ENCODE measurements around the gene ALKBH3.
A peak's percentile ranks its signal among the peaks of the same experiment; 100 is the strongest.

ALKBH3 gene

DNA sequence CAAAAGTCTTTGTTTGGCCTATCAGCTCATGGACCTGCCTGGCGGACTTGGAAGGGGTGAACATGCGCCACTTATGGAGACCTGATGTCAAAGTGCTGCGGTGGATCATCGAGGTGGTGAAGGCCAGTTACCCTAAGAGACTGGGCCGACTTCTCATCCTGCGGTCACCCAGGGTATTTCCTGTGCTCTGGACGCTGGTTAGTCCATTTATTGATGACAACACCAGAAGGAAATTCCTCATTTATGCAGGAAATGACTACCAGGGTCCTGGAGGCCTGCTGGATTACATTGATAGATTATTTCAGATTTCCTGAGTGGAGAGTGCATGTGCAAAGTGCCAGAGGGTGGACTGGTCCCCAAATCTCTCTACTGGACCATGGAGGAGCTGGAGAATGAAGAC is 17.9 kb downstream of the ALKBH3 start:
- DNase-seq, result no peak

DNA sequence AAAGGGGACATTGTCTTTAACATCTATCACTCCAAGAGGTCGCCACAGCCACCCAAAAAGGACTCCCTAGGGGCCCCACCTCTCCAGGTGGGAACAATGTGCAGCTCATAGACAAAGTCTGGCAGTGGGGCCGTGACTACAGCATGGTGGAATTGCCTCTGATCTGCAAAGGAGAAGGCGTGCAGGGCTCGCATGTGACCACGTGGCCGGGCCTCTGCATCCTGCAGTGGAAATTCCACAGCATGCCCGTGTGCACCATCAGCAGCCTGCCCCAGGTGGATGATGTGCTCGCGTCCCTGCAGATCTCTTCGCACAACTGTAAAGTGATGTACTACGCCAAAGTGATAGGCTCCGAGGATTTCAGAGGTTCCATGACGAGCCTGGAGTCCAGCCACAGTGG is 18.5 kb downstream of the ALKBH3 start:
- no peak for DNase-seq

DNA sequence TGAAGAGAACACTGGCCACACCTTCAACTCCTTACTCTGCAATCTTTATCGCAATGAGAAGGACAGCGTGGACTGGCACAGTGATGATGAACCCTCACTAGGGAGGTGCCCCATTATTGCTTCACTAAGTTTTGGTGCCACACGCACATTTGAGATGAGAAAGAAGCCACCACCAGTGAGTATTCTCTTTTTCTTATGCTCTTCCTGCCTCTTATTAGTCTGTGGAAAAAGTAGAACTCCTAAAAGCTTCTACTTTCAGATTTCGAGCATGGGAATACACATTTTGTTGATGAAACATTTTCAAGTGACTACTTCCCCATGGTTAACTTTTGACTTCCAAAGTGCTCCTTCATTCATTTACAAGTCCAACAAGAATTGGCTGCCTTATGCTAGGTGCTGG is 20.9 kb downstream of the ALKBH3 start:
- no peak for DNase-seq

DNA sequence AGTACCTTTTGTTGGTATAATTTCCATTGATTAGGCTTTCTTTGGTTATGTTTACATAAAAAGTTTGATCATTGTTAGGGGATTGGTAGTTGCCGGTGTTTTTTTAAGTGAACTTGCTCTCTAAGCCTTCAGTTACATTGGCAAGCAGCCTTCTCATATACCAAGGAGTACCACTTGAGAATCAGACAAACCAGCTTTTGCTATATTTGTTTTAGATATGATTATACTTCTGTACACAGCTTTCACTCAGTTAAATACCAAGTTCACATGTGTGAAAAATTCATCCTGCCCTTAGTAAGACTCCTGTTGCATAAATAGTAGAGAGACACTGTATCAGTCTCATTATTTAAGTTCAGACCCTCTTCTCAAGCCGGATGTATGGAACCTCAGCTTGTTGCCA is 22.4 kb downstream of the ALKBH3 start:
- DNase-seq, result no peak

DNA sequence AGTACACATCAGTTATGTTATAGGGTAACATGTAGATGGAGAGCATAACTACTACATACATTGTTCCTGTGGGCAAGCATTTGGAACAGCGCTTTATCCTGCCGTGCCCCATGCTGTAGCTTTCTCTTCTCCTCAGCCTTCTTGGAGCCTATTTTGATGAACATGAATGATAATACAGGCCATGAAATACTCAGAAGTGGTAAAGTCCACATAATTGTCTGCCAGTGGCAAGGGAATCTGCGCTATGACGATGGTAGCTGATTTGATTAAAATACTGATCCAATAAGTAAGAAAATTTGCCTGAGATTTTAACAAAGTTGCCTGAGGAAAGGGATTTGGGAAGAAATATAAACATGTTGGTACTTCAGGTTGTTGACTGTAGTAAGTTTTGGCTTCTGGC is 23.3 kb downstream of the ALKBH3 start:
- DNase-seq, result no peak

DNA sequence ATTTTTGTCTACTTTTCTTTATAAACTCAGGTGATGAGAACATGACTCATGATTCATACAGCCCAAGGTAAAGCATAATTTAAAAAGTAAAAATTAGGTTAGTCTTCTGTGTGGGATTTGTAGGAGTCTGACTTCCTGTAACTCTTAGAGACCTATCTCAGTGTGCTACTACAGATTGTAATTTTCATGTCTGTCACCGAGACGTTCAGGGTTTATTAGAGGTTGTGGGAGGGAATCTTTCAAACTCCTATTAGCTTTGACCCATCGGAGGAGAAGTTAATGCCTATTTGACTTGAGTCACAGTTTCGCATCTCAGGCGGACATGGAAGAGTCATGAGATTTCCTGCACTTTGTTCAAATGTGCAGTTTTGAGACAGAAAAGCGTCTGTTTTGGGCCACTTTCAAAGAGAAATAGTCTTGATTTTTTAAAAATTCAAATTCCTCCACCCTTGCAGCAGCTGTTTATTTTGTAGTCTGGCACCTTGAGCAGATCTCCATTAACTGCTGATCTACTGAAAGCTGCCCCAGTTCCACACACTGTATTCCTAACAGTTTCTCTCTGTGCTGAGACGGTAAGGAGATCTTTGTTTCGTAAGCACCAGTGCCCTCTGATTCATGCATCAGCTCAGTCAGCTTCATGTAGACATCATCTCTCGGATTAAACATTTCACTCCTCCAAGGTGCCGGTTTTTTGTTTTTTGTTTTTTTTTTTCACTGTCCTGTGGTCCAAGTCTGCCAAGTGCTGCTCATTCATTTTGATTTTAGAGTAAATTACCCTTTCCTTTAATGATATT is 24.3 kb downstream of the ALKBH3 start:
- no peak for DNase-seq

DNA sequence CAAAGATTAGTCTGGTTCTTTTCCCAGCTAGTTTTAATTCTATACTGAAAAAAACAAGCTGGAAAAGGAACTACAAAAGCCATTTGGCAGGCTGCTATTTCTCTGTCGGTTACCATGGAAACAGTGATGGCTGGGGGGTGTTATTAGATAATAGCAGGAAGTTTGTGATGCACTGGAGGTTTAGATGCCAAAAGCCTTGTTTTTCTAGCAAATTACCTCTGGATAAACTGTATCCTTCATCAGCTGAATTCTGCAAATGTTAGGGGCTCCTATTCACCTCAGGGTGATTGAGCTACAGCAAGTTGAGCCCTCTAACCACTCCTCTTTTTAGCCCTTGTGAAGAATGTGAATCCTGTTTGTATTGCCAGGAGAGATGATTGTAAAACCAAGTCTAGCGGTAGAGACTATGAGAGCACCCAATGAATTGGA is 25.2 kb downstream of the ALKBH3 start:
- DNase-seq, result peak; percentile 76

- no peak for DNase-seq
Measured at GRCh38 chr11:43907028-43907975, 26.7 kb downstream of the ALKBH3 start.

GRCh38 chr11:43908191-43908590 is 27.6 kb downstream of the ALKBH3 start:
- no peak for DNase-seq

- DNase-seq, result no peak
Measured at GRCh38 chr11:43908683-43909082, 28.1 kb downstream of the ALKBH3 start.

DNA sequence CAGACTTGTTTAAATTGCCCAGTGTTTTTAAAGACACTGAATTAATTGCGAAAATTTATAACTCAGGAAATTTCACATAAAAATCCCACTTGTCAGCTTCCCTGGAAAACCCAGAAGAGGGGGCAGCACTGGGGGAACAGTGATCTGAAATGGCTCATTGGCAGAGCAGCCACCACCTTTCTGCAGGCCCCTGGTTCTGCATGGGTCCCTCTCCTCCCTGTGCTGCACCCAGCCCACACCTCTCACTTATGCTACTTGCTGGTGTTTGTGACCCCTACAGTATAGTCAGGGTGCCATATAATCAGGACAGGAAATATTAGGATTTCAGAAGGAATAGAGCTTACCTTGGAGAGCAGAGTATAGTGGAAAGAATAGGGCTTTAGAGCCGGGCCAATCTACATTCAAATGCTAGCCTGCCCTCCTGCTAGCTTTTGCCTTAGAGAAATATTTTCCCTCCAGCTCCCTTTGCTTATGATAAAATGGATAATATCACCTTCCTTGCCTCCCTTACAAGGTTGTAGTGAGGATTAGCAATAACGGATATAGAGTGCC is 33.3 kb downstream of the ALKBH3 start:
- no peak for DNase-seq

- no peak for DNase-seq
Measured at GRCh38 chr11:43914466-43914865, 33.8 kb downstream of the ALKBH3 start.

- DNase-seq, result no peak
Measured at GRCh38 chr11:43916621-43917020, 36.0 kb downstream of the ALKBH3 start.

- no peak for DNase-seq
Measured at GRCh38 chr11:43917851-43918250, 37.2 kb downstream of the ALKBH3 start.

DNA sequence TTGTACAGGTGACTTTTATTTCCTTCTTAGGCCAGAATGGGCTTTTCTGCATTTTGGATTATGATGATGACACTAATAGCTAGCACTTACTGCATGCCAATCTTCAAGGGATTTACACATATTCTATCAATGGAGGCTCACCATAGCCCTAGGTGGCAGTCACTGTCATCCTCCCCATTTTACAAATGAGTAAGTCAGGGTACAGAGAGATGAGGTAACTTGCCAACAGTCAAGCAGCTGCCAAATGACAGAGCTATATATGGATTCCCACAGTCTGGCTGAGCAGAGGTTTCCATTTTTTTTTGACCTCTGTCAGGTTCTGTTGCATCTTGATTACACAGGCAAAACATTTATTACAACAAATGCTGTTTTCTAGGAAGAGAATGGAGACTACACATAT is 38.0 kb downstream of the ALKBH3 start:
- no peak for DNase-seq

DNA sequence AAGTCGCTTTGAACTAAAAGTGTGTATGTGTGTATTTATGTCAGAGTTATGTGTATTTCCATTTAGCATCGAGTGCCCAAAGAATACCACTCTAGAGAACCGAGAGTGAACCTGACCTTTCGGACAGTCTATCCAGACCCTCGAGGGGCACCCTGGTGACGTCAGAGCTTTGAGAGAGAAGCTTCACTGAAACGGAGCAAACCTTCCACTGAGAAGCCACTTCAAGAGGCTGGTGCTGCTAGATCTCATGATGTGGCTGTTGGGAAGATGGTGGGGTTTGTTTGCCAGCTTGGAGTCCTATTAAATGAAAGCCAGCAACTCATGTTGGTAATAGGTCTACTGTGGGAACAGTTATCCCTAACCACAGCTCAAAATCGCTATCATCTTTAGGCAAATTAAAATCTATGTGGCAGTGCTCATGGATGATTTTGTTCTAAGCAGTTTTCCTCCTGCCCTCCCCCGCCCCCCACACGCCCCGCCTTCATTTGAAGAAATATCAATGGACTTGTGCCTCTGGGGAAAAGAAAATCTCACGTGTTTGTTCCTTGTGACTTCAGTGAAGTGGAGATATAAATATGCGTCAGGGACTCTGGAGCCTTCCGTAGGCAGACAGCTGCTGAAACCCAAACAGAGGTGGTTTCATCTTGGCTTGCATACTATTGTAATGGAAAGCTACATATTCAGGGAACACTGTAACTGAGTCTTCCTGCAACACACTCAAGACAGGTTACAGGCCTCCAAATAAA is 39.4 kb downstream of the ALKBH3 start:
- DNase-seq, result no peak

DNA sequence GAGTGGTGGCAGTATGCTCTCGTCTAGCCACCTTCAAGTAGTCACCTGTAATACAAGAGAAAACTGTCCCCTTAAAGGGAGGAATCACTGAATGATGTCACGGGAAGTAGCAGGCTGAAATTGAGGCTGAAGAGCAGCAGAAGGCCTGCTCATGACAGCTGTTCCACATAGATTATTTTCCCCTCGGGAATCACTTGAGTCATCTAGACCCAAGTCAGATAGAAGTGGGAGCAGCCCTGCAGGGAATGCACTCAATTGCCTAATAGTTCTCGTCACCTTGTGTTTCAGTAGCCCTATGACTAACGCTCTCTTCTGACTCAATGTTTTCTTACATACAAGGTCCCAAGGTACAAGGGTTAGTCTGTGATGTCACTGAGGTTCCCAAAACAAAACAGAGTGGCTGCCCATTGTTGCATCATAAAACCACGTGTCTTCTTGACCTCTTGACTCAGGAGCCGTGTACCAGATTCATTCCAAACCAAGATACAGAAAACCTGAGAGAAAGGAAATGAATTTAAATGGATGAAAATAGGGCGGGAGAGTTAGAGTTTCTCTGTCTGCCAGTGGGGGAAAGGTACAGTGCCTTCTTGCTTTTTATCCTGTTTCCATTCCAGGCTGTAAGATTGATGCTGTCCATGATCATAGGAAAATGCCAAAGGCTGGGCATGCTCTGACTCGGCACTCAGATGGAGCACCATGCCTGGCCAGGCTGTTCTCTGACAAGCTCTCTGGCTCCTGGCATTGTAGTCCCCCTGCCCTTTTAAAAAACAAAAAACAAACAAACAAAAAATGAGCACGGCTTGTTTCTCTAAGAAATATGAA is 40.2 kb downstream of the ALKBH3 start:
- DNase-seq, result no peak

- no peak for DNase-seq
Measured at GRCh38 chr11:43921561-43922294, 41.1 kb downstream of the ALKBH3 start.

DNA sequence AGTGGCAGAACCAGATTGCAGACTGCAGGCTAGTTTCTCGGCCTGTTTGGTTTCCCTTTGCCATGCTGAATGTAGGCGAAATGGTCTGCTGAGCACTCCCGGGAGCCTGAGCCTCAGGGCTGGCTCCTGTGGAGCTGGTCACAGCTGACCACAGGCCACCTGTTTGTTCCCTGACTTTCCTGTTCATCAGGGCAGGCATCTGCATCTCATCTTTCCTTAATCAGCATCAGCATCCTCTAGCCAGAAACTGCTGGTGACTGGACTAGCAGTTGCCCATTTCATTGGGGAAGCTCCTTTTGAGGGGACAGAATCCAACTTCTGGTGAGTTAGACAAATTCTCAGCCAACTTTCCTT is 41.6 kb downstream of the ALKBH3 start:
- no peak for DNase-seq

GRCh38 chr11:43922744-43923405 is 42.2 kb downstream of the ALKBH3 start:
- DNase-seq, result no peak
